Measurements from ENCODE around the gene POLR1G. TPM values are rescaled to one million over a fixed set of nuclear protein-coding genes. Genes with fewer than 3 reads are reported as not detected.

POLR1G gene
- total and polyA plus RNA-seq, 2 experiments from 2014 or later: 33.0 to 85.9 TPM

DNA sequence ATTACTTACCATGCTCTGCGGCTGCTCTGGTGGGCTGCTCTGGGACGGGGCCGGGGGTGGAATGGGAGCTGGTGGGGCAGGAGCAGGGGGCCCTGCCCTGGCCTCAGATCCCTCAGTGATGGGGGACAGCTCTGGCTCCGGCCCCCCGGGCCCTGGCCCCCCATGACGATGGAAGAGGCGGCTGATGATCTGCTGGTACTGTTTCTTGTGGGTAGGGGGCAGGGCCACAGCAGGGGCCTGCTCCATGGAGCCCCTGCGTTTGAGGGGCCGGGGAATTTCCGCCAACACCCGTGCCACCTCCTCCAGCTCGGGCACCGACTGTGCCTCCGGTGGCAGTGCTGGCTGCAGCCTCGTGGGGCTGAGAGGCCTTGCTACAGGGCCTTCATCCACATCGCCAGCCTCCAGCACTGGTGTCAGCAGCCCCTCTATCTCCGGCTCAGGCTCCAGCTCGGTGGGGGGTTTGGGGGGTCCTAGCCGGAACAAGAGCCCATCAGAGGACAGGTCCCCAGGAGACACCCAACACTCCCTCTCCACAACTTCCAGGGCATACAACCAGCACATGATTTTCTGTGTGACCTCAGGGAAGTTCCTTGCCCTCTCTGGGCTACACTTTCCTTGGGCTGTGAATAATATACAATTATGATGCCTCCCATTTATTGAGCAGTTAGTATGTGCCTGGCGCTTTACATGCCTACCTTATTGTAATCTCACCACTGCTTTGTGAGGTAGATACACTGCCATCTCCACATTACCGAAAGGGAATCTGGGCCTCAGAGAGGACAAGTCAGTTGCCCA lies 14.4 kb upstream of the POLR1G start (continued):
- TF ChIP-seq, protein P1, sequence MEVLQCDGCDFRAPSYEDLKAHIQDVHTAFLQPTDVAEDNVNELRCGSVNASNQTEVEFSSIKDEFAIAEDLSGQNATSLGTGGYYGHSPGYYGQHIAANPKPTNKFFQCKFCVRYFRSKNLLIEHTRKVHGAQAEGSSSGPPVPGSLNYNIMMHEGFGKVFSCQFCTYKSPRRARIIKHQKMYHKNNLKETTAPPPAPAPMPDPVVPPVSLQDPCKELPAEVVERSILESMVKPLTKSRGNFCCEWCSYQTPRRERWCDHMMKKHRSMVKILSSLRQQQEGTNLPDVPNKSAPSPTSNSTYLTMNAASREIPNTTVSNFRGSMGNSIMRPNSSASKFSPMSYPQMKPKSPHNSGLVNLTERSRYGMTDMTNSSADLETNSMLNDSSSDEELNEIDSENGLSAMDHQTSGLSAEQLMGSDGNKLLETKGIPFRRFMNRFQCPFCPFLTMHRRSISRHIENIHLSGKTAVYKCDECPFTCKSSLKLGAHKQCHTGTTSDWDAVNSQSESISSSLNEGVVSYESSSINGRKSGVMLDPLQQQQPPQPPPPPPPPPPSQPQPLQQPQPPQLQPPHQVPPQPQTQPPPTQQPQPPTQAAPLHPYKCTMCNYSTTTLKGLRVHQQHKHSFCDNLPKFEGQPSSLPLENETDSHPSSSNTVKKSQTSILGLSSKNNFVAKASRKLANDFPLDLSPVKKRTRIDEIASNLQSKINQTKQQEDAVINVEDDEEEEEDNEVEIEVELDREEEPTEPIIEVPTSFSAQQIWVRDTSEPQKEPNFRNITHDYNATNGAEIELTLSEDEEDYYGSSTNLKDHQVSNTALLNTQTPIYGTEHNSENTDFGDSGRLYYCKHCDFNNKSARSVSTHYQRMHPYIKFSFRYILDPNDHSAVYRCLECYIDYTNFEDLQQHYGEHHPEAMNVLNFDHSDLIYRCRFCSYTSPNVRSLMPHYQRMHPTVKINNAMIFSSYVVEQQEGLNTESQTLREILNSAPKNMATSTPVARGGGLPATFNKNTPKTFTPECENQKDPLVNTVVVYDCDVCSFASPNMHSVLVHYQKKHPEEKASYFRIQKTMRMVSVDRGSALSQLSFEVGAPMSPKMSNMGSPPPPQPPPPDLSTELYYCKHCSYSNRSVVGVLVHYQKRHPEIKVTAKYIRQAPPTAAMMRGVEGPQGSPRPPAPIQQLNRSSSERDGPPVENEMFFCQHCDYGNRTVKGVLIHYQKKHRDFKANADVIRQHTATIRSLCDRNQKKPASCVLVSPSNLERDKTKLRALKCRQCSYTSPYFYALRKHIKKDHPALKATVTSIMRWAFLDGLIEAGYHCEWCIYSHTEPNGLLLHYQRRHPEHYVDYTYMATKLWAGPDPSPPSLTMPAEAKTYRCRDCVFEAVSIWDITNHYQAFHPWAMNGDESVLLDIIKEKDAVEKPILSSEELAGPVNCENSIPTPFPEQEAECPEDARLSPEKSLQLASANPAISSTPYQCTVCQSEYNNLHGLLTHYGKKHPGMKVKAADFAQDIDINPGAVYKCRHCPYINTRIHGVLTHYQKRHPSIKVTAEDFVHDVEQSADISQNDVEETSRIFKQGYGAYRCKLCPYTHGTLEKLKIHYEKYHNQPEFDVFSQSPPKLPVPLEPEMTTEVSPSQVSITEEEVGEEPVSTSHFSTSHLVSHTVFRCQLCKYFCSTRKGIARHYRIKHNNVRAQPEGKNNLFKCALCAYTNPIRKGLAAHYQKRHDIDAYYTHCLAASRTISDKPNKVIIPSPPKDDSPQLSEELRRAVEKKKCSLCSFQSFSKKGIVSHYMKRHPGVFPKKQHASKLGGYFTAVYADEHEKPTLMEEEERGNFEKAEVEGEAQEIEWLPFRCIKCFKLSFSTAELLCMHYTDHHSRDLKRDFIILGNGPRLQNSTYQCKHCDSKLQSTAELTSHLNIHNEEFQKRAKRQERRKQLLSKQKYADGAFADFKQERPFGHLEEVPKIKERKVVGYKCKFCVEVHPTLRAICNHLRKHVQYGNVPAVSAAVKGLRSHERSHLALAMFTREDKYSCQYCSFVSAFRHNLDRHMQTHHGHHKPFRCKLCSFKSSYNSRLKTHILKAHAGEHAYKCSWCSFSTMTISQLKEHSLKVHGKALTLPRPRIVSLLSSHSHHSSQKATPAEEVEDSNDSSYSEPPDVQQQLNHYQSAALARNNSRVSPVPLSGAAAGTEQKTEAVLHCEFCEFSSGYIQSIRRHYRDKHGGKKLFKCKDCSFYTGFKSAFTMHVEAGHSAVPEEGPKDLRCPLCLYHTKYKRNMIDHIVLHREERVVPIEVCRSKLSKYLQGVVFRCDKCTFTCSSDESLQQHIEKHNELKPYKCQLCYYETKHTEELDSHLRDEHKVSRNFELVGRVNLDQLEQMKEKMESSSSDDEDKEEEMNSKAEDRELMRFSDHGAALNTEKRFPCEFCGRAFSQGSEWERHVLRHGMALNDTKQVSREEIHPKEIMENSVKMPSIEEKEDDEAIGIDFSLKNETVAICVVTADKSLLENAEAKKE (CRISPR knock-in tag; IDR thresholded peaks at IDR 0.05): no peak
- no peak for TF ChIP-seq ZNF331 (CRISPR knock-in tag; IDR thresholded peaks at IDR 0.05; ENCODE audit: low read depth)
- TF ChIP-seq JUNB (IDR thresholded peaks at IDR 0.05; ENCODE audit: unreplicated experiment): no peak
- TF ChIP-seq, protein P2, sequence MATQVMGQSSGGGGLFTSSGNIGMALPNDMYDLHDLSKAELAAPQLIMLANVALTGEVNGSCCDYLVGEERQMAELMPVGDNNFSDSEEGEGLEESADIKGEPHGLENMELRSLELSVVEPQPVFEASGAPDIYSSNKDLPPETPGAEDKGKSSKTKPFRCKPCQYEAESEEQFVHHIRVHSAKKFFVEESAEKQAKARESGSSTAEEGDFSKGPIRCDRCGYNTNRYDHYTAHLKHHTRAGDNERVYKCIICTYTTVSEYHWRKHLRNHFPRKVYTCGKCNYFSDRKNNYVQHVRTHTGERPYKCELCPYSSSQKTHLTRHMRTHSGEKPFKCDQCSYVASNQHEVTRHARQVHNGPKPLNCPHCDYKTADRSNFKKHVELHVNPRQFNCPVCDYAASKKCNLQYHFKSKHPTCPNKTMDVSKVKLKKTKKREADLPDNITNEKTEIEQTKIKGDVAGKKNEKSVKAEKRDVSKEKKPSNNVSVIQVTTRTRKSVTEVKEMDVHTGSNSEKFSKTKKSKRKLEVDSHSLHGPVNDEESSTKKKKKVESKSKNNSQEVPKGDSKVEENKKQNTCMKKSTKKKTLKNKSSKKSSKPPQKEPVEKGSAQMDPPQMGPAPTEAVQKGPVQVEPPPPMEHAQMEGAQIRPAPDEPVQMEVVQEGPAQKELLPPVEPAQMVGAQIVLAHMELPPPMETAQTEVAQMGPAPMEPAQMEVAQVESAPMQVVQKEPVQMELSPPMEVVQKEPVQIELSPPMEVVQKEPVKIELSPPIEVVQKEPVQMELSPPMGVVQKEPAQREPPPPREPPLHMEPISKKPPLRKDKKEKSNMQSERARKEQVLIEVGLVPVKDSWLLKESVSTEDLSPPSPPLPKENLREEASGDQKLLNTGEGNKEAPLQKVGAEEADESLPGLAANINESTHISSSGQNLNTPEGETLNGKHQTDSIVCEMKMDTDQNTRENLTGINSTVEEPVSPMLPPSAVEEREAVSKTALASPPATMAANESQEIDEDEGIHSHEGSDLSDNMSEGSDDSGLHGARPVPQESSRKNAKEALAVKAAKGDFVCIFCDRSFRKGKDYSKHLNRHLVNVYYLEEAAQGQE (IDR thresholded peaks at IDR 0.05; ENCODE audit: unreplicated experiment): no peak
- no peak for TF ChIP-seq EZH2phosphoT487 (IDR thresholded peaks at IDR 0.05; ENCODE audit: unreplicated experiment)
- no peak for TF ChIP-seq EZH2 (IDR thresholded peaks at IDR 0.05; ENCODE audit: low read depth, unreplicated experiment)
